GM19452 (cell line): ENCODE measurements around the gene LDHD.

Experiments used
- ATAC-seq: cut with Tn5 transposase; IDR thresholded peaks from one replicate; pipeline ENCODE4 v1.9.1; 2021; ENCODE audit not compliant: unreplicated experiment

The LDHD gene

DNA sequence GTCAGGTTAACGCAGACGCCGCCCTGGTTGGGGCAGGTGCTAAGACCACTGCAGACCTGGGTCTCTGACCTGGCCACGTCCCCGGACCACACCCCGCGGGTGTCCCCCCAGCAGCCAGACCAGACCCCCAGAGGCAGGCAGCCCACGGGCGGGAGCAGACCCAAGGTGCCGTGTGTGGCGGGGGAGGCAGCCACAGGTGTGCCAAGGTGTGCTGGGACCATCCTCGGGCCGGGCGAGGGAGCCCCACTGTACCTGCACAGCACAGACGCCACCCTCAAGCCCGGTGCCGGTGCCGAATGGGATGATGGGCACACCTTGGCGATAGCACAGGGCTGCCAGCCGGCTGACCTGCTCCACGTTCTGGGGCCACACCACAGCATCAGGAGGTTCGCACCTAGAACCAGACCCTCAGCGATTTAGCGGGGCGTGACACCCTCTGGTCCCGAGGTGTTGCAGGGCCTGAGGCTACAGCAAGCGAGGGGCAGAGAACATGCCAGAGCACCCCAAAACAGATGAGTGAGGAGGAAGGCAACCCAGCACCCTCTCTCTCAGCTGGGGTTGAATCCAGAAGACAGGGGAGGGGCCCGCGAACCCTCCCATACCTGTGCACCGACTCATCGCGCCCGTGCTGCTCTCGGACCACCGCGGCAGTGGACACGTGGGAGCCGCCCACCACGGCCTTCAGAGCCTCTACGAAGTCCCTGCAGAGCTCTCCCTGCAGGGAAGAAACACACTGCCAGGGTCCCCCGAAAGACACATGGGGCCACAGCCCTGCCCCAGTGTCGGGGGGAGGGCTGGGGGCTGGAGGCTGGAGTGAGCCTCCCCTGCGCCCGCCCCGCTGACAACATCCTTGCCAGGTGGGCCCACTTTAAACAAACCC, 1.4 kb downstream of the LDHD start:
- ATAC-seq, result no peak

GRCh38 chr16:75114179-75114945, 2.2 kb downstream of the LDHD start:
- no peak for ATAC-seq

- no peak for ATAC-seq
Observed at GRCh38 chr16:75113541-75114121, 2.9 kb downstream of the LDHD start.

DNA sequence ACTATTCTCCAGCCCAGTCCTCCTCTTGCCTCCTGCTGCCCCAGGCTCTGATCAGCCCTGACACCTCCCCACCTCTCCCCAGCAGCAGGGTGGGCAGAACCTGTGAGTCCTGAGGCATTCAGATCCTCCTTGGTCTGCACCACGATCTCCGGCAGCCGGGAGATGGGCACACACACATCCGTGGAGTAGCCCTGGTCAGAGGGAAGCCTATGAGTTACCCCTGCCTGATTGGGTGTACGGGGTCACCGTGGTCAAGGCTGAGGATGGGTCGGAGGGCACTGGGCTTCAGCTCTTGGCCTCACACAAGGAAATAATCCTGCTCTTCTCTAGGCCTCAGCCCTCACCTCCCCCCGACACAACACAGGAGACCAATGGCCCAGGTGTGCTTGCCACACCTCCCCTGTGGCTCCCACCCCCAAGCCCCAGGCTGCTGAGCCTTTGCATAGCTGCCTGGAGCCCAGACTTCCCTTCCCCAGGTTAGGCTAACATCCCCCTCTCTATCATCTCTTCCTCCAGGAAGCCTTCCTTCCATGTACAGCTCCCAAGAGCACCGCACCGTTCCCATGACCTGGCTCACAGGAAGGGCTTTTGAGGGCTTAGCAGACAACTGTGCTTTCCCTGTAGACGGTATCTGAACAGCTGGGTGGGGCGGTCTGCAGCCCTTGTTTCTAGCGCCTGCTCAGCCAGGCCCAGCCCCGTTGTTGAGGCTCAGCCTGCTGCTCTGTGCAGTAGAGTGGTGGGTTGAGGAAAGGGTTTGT, 3.7 kb downstream of the LDHD start:
- ATAC-seq, result no peak

GRCh38 chr16:75111961-75112733, 4.4 kb downstream of the LDHD start:
- ATAC-seq, result no peak

DNA sequence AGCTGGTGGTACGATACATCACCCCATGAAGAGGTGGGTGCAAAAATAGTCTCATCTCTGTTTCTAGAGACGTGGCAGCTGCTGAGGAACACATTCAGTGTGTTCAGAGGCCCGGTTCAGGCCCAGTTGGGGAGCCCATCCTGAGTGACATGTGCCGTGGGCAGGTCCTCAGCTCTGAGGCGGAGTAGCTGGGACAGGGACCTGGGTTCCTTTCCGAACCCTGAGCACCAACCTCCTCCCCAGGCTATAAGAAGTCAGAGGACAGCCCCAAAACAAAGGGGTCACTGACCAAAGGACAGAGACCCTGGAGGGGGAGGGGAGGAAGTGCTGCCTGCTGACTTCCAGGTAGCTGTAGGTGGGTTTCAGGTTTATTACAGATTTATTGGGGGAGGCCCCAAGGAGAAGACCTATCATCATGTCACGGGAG, 5.1 kb downstream of the LDHD start:
- ATAC-seq, result no peak

GRCh38 chr16:75110637-75111513, 5.7 kb downstream of the LDHD start:
- peak; percentile 71 for ATAC-seq

DNA sequence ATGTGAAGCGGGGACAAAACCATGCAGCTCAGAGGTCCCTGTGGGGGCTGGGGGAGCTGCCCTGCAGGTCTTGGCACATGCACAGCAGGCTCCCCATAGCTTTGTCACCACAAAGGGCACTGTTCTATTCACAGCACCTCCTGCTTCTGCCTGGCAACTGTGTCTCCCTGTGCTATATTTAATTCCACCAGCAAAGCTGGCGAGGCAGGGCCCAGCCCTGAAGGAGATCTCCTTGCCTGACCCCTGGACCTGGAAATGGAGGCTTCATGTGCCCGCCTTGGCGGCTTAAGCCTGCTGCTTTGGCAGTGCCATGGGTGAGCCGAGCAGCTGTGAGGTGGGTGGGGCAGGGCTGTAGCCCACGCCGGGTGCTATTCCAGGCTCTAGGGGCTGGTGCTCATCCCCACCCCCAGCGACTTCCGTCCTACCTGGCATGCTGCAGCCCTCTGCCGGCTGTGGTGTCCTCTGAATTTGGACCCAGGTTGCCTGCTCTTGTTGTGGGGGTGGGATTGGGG, 6.8 kb downstream of the LDHD start:
- ATAC-seq, result no peak

GRCh38 chr16:75108792-75109731, 7.5 kb downstream of the LDHD start:
- ATAC-seq, result peak; percentile 32

- no peak for ATAC-seq
Observed at GRCh38 chr16:75107505-75107904, 9.1 kb downstream of the LDHD start.

GRCh38 chr16:75106351-75107274, 10.0 kb downstream of the LDHD start:
- ATAC-seq, result no peak

DNA sequence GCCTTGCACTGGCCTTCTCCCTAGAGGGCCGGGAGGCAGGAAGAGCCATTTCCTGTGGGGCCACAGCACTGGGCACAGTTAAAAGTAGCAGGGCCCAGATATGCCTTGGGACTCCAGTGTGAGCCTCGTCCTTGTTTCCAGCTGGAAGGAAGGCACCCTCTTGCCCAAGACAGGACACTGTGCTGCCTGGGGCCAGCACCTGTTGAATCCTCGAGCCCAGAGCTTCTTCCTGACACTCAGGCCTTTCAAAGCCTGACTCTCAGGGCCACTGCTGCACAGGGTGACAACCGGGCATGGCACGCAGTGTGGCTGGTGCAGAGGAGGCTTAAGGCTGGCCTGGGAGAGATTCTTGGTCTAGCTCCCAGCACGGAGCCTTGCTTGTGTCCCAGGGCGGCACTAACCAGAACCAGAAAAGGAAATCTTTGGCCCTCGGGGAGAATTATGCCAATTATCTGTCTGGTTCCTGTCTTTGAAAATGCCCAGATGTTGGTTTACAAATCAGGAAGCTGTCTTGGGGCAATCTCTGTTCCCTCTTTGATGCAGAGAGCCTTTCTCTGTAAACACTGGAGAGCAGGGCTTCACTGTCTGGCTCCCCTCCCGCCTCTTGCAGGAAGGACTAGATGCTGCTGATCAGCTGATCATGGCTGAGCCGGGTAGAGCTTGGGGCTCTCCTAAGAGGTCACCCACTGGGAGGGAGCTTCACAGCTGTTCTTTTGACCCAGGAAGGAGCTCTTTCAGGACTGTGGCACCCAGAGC, 11.1 kb downstream of the LDHD start:
- ATAC-seq, result no peak

GRCh38 chr16:75104836-75105235, 11.7 kb downstream of the LDHD start:
- no peak for ATAC-seq

- no peak for ATAC-seq
Observed at GRCh38 chr16:75103994-75104393, 12.6 kb downstream of the LDHD start.

DNA sequence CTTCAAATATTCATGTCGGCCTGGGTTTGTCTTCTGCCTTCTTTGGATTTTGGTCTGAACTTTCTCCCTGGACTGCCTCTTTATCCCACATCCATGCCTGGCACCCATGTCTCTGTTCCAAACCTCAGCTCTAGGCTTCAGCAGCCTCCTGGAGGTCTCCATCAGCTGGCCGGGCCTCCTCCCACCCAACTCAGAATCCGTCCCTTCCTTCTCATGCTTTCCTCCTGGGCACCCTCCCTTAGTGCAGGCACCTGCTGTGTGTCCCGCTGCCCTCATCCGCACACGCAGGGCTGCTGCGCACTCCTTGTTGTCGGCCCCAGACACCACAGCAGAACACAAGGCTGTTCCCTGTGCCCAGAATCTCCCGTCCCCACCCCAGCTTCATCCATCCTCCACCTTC, 14.0 kb downstream of the LDHD start:
- ATAC-seq, result no peak

DNA sequence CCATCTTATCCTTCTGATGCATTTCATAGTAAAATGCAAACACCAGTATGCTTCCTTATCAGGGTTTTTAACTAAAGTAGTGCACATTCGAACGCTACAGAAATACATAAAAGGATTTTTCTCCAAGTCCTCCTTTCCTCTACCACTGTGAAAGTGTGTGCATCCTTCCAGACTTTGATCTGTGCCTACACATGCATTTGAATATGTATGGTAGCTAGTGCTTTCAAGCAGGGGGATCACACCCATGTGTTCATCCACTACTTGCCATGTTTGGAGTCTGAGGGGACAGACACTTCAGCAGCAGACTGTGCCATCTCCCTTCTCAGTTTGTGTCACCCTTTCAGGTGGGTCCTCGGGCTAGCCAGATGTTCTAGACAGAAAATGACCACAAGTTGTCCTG, 14.9 kb downstream of the LDHD start:
- ATAC-seq, result no peak
